ENCODE results near the gene TTC23L.
A peak's percentile ranks its signal among the peaks of the same experiment; 100 is the strongest.
"Not testable (repeated sequence)": the region's sequence is repeated elsewhere in the genome, so short reads cannot be mapped to it uniquely, and the experiment has no call there.

The TTC23L gene

DNA sequence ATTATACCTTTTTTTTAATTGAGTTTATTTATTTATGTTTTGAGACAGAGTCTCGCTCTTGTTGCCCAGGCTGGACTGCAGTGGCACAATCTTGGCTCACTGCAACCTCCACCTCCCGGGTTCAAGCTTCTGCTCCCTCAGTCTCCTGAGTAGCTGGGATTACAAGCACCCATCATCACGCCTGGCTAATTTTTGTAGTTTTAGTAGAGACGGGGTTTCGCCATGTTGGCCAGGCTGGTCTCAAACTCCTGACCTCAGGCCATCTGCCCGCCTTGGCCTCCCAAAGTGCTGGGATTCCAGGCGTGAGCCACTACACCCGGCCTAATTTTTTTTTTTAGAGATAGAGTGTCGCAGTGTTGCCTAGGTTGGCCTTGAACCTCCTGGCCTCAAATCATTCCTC, 84.3 kb downstream of the TTC23L start:
- DNase-seq (ENCODE audit: low spot score) = not testable (repeated sequence)

DNA sequence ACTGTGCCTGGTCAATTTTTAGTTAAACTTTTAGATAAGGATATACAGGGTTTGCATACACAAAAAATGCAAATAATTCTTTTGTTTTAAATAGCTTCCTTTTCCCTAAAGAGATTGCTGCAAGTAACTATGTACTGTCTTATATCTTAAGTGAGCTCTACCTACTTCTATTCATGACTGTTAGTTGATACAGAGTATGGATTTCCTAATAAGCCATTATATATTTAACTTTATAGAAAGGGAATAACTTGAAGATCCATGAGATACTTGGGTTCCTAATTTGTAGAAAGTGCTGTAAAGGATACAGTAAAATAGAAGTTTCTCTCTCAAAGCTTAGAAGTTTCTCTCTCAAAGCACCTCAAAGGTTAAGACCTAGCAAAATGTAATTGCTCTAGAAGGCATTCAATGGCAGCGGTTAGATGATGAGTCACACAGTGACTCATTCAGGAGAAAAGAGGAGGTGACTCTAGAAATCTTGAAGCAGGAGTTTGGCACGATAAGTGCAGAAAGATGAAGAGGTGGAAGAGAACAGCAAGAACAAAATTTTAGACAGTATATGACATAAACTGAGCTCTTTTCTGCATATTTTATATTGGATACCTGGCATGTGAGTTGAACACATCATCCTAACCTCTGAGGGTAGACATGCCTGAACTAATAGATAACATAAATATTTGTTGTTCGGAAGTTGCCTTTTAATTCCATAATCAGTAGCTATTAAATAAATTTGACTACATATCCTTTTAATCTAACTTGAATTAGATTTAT, 84.9 kb downstream of the TTC23L start:
- peak; percentile 66 for DNase-seq (ENCODE audit: low spot score)

DNA sequence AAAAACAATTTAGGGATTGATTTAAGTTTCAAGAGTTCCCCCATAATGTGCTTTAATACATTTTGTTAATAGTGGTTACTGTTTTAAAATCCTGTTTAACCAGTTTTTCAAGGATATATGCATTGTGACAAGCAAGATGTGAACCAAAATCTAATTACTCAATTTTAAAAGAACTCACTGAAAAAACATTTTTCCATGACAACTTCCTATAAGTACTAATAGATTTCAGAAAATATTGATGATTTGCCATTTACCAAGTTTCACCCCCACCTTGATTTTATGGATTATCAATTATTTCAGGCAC, 85.5 kb downstream of the TTC23L start:
- no peak for DNase-seq (ENCODE audit: low spot score)

DNA sequence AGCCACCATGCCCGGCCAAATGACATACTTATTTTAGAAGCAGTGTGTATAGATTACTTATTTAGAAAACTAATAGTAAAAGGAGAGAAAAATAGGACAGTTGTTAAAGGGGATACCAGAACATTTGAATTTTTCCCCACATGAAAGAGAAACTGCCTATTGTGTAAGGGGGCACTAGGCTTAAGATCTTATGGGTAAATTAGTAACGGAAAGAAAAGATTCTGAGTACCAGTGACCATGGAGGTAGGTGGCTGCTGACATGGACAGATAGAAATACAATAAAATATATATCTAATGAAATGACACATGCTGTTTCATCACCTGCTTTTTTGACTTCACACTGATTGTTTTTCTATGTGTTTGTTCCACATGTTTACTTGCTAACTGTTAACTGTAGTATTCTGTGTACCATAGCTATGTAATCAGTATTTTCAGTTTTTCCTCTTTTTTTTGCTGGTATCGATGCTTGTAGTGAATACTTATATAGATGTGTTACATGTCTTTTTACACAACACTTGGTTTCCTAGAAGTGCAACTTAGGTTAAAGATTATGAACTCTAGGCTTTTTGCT, 87.4 kb downstream of the TTC23L start:
- no peak for DNase-seq (ENCODE audit: low spot score)

DNA sequence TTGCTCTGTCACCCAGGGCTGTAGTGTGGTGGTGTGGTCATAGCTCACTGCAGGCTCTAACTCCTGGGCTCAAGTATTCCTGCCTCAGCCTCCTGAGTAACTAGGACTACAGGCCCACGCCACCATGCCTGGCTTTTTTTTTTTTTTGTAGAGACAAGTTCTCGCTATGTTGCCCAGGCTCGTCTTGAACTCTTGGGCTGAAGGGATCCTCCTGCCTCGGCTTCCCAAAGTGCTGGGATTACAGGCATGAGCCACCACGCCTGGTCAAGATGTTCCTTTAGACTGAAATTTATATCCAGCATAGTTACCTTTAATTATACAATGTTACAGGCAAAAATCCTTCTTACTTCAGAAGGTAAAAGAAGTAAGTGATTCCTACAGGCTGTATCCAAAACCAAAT, 88.8 kb downstream of the TTC23L start:
- no peak for DNase-seq (ENCODE audit: low spot score)

DNA sequence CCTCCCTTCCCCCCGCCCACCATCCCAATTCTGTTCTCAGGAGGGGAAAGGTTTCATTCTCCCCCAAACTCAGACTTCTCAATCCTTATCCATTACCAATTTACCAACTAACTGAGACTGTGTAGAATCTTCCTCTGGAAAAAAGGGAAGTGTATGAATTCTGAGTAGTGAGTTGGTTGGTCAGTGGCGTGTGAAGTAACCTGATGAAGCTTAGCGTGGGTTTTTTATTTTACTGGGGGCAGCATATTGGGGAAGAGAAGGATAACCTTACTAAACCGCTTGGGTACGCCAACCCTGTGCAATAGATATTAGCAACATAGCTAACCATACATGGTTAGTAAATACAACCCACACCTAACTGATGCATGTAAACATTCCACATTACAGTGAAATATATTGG, 89.3 kb downstream of the TTC23L start:
- no peak for DNase-seq (ENCODE audit: low spot score)

DNA sequence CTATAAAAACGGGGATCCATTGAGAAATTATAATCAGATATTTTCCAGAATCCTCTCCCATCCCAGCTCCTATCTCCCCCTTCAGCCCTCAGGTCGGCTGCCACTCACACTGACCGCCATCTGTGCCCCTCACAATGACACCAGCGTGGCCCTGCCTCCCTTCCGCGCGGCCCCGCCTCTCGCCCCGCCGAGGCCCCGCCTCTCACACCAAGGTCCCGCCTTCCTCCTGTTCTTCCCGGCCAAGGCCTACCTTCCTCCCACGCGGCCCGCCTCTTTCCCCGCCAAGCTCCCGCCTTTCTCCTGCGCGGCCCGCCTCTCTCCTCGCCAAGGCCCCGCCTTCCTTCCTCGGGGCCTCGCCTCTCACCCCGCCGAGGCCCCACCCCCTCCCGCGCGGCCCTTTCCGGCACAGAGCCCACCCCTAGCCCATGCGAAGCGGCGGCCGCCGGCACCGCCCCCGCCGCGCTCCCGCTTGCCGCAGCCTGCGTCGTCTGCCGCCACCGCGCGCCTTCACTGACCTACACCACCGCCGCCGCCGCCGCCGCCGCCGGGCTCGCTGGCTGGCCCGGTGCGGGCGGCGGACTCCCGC, 90.3 kb downstream of the TTC23L start, which contains the start of gene DNAJC21:
DNAJC21 (plus strand) TSS at position 426 of the 586 bp plus-strand sequence. CDS start 261 bp downstream, outside the sequence.
- peak; percentile 94 for DNase-seq (ENCODE audit: low spot score)

DNA sequence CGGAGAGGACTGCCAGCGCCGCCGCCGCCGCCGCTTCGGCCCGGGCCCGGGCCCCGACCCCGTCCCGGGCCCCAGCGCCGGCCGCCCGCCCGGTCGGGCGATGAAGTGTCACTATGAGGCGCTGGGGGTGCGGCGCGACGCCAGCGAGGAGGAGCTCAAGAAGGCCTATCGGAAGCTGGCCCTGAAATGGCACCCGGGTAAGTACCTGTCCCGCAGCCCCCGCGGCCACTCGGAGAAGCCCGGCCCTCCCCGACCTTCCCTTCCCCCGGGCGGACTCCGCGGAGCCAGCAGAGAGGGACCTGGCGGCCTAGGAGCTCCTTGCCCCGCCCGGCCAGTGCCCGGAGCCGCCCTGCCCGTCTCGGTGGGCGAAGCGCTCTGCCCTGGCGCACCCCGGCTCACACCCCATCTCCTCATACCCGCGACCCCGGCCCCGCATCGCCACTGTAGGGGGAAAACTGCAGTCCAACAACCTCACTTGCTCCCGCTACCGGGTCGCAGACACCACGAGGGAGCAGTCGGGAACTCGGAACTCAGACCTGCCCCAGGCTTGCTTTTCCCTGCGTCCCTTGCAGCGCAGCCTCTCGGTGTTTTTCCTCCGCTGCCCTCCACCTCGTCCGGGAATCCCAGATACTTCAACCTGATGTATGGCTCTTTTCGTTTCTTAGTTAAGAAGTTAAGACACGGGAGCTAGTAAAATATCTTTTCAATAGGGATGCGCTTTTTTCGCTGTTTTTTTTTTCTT, 90.9 kb downstream of the TTC23L start:
- DNase-seq (ENCODE audit: low spot score) = peak; percentile 76

DNA sequence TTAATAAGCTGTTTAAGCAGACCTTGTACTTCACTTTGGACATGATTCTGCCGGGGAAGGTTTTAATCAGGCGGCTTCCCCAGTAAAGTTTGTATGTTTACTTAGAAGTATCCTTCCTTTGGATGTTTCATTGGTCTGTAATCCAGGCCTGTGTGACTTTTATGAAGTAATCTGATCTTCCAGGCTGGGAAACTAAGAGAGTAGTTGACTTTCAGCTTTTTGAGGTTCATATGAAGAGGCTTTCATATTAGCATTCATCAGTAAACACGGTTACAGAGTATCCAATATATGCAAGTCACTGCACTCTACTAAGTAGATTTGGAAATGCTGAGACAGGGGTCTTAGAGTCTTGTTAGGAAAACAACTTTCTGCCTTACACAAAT, 91.5 kb downstream of the TTC23L start:
- DNase-seq (ENCODE audit: low spot score) = peak; percentile 26

DNA sequence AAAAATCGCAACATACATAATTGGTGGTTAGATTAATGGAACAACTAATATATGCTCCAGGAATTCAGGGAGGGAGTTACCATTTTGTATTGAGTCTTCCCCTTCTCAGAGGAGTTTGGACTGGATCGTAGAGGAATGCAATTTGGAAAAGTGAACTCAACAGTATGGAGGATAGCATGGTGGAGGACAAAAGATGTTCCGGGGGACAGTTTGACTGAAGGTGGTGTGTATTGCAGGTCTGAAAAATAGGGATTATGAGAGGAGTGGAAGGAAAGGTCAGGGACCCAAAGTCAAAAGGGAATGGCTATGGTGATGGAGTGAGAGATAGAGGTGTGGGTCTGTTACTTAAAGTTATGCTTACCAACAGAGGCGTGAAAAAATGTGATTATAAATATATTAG, 91.9 kb downstream of the TTC23L start:
- DNase-seq (ENCODE audit: low spot score) = no peak

DNA sequence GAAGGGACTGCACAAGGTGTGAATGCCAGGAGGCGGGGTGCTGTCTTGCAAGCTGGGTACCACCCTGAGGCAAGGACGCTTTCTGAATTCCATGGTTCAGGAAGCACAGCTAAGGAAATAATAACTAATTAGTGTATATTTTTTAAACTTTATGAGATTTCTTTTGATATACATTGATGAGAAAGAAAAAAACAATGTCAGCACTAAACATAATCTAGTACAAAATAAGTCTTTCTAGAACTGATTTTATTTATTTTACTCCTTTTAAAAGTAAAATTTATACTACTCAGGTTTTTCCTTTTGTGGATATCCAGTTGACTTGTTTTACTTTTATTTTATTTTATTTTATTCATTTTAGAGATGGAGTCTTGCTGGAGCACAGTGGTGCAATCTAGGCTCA, 94.0 kb downstream of the TTC23L start:
- DNase-seq (ENCODE audit: low spot score) = no peak

DNA sequence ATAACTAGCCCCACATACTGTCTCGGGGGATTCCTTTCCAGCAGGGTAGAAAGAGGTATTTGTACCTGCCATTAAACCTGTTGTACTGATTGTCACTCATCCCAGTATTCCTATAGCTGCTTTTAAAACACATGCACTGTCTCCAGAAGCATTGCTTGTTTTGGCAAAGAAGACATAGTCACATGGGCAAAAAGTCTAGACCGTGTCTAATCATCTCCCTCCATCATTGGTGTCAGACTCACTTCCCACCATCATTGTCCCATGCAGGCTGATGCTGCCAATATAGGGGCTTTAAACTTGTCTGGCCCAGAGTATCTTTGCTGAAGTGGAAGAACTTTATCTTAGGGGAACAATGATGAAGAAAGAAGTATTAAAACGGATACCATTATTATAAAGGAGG, 103.0 kb downstream of the TTC23L start:
- no peak for DNase-seq (ENCODE audit: low spot score)

DNA sequence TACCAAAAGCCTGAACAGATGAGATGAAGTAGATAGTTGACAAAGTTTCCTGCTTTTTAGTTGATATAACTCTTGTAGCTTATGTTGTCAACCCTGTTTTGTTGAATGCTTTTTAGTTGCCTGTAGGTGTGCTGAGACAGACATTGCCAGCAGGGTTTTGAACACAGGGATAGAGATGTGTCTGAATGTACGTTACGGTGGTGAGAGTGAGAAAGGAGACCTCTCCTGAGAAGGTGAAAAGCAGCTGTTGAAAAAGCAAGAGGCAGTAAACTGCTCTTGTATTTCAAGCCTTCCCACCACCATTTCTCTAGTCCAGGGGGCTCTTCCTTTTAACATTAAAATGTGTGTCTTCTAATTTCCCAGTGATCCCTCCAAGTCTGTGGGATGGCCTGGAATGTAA, 105.1 kb downstream of the TTC23L start:
- DNase-seq (ENCODE audit: low spot score) = no peak

DNA sequence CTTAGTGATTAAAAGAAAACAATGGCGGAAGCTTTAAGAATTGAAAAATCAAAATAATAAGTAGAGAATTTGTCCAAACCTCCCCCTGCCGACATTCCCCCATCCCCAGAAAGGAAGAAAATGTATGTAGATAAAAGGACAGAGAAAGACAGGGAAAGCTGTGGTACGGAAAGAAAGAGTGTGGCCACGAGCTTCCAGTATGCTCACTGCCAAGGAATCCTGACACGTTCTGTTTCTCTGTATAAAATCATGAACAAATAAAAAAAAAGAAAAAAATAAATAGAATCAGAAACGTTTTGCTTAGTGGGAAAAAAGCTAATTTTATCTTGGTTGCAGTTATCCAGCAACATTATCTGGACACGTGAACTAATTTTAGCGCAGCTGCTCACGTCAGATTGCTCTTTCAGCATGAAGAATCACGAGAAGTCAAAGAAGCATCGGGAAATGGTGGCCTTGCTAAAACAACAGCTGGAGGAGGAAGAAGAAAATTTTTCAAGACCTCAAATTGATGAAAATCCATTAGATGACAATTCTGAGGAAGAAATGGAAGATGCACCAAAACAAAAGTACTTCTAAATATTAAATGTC, 105.6 kb downstream of the TTC23L start:
- DNase-seq (ENCODE audit: low spot score) = no peak
